ENCODE results near the gene WDR74. TPM values are rescaled to one million over a fixed set of nuclear protein-coding genes. Genes with fewer than 3 reads are reported as not detected.

The WDR74 gene
- total RNA-seq, 6 donors from 2014 or later, result 31.5 to 56.6 (median 50.4) TPM

- peak overlapping the region in 3 of 4 donors; percentile 7 to 99 (median 99) for H3K27ac ChIP-seq
- TF ChIP-seq POLR2A (IDR thresholded peaks at IDR 0.05), result no peak
- no peak for TF ChIP-seq CTCF (IDR thresholded peaks at IDR 0.05)
- TF ChIP-seq EP300 (IDR thresholded peaks at IDR 0.05), result no peak
- H3K4me3 ChIP-seq, result peak overlapping the region in 3 of 4 donors; percentile 69 to 99 (median 81)
- 60 to 72% methylated on average over 3 of the region's 3 CpGs for WGBS, 2 donors
- no peaks in the 10 kb centered on the region for H3K27me3 ChIP-seq
- DNase-seq (no peak), ATAC-seq (ENCODE audit: low FRiP score in 2 of 2) (no peak)
- no peaks in the 10 kb centered on the region for H3K9me3 ChIP-seq
- H3K4me1 ChIP-seq, result peaks cover 54 to 85% (median 68%) of the 10 kb centered on the region in 4 donors
- H3K36me3 ChIP-seq, result peaks cover 50 to 65% (median 61%) of the 10 kb centered on the region in 4 donors
These were observed 44.3 kb upstream of the WDR74 start for GRCh38 chr11:62883673-62884072.

DNA sequence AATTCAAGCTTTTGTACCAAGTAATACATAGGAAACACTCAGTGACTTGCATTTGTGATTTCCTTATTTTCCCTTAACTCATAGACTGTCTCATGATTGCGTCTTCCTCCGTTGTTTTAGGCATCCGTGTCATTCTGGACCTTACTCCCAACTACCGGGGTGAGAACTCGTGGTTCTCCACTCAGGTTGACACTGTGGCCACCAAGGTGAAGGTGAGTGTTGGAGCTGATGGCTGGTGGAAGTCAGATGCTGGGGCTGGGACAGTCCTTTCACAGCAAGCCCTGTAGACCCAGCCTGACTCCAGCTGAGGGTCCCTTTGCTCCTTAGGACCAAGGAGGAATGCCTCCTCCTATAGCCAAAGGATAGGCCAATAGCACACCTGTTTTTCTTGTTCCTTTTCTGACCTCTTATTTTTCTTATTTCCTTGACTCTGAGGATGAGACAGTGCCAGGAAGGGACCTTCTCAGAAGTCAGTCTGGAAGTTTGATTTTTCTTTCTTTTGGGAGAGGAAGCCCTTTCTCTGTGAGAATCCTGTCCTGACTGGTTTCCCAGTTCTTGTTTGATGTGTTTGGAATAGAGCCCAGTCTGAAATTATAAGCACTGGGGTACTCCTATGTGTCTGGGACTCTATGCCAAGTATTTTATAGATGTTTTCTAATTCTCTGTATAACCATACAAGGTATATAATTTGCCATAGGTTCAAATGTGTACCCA is 43.6 kb upstream of the WDR74 start:
- Histone ChIP-seq H3K27me3 (no peaks in the 10 kb centered on the region), H3K27ac (peak overlapping the region; percentile 97 to 99 (median 98)), H3K36me3 (peaks cover 42 to 58% (median 53%) of the 10 kb centered on the region in 4 donors), H3K4me3 (peak overlapping the region; percentile 69 to 99 (median 88)), H3K9me3 (no peaks in the 10 kb centered on the region), H3K4me1 (peaks cover 50 to 78% (median 61%) of the 10 kb centered on the region in 4 donors)
- no peak for TF ChIP-seq POLR2A (IDR thresholded peaks at IDR 0.05)
- no peak for TF ChIP-seq EP300 (IDR thresholded peaks at IDR 0.05)
- TF ChIP-seq POLR2AphosphoS5 (IDR thresholded peaks at IDR 0.05), result no peak
- no peak for TF ChIP-seq CTCF (IDR thresholded peaks at IDR 0.05)
- ATAC-seq (ENCODE audit: low FRiP score in 2 of 2), result no peak
- WGBS, 2 donors, result 32 to 43% methylated on average over 5 of the region's 5 CpGs
- DNase-seq, result no peak

DNA sequence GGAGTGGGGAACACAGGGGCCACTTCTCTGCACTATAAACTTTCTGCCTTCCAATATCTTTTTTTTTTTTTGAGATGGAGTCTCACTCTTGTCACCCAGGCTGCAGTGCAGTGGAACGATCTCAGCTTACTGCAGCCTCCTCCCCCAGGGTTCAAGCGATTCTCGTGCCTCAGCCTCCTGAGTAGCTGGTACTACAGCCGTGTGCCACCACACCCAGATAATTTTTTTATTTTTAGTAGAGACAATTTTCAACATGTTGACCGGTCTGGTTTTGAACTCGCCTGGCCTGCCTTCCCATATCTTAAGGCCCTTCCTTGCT is 43.0 kb upstream of the WDR74 start:
- H3K4me1 ChIP-seq, result peaks cover 50 to 72% (median 58%) of the 10 kb centered on the region in 4 donors
- H3K9me3 ChIP-seq, result no peaks in the 10 kb centered on the region
- no peaks in the 10 kb centered on the region for H3K27me3 ChIP-seq
- TF ChIP-seq POLR2AphosphoS5 (IDR thresholded peaks at IDR 0.05) (no peak), EP300 (IDR thresholded peaks at IDR 0.05) (no peak)
- no peak for DNase-seq
- H3K4me3 ChIP-seq, result peak overlapping the region; percentile 69 to 99 (median 88)
- ATAC-seq (ENCODE audit: low FRiP score in 2 of 2), result no peak
- H3K36me3 ChIP-seq, result peaks cover 38 to 53% (median 48%) of the 10 kb centered on the region in 4 donors
- WGBS, 2 donors, result 32 to 36% methylated on average over 6 of the region's 6 CpGs
- peak overlapping the region; percentile 97 to 99 (median 98) for H3K27ac ChIP-seq

- H3K4me1 ChIP-seq, result peaks cover 49 to 66% (median 56%) of the 10 kb centered on the region in 4 donors
- peaks cover 33 to 47% (median 42%) of the 10 kb centered on the region in 4 donors for H3K36me3 ChIP-seq
- H3K27ac ChIP-seq, result peak overlapping the region; percentile 97 to 99 (median 98)
- H3K9me3 ChIP-seq, result no peaks in the 10 kb centered on the region
- ATAC-seq (ENCODE audit: low FRiP score in 2 of 2), result peak; percentile 88 to 89
- DNase-seq, result peak in 1 of 2 donors; percentile 95
- no peaks in the 10 kb centered on the region for H3K27me3 ChIP-seq
- peak in 2 of 4 donors; percentile 77 to 97 for TF ChIP-seq EP300 (IDR thresholded peaks at IDR 0.05)
- TF ChIP-seq CTCF (IDR thresholded peaks at IDR 0.05), result no peak
- TF ChIP-seq POLR2A (IDR thresholded peaks at IDR 0.05), result no peak
- peak; percentile 53 to 87 for TF ChIP-seq POLR2AphosphoS5 (IDR thresholded peaks at IDR 0.05)
- 5 to 8% methylated on average over 8 to 21 of the region's 21 CpGs for WGBS, 2 donors
- H3K4me3 ChIP-seq, result peak overlapping the region; percentile 69 to 99 (median 88)
These were observed 42.4 kb upstream of the WDR74 start for GRCh38 chr11:62881579-62882430.

All from upper lobe of left lung (tissue), 6 donors.